NB4 (cell line): ENCODE results near the gene ZNF408.

Experiments used
- CTCF ChIP-seq: IDR thresholded peaks from one replicate; pipeline ENCODE4 v1.5.1; 2012; ENCODE audit warnings: low read depth, low read length
- POLR2A ChIP-seq: IDR thresholded peaks from 2 replicates; pipeline ENCODE4 v1.6.1; 2011; ENCODE audit warnings: mild to moderate bottlenecking; ENCODE audit not compliant: insufficient read length; ENCODE audit errors: extremely low read depth

- TF ChIP-seq CTCF, result no peak
- no peak for TF ChIP-seq POLR2A
These were observed 22.5 kb downstream of the ZNF408 start for GRCh38 chr11:46723359-46723680.
